HG02623 (cell line): ENCODE data around the gene SPIN1.

ENCODE experiments used
- ATAC-seq: cut with Tn5 transposase; IDR thresholded peaks from one replicate; pipeline ENCODE4 v1.9.1; 2021; ENCODE audit warnings: moderate library complexity; ENCODE audit not compliant: unreplicated experiment

The SPIN1 gene

DNA sequence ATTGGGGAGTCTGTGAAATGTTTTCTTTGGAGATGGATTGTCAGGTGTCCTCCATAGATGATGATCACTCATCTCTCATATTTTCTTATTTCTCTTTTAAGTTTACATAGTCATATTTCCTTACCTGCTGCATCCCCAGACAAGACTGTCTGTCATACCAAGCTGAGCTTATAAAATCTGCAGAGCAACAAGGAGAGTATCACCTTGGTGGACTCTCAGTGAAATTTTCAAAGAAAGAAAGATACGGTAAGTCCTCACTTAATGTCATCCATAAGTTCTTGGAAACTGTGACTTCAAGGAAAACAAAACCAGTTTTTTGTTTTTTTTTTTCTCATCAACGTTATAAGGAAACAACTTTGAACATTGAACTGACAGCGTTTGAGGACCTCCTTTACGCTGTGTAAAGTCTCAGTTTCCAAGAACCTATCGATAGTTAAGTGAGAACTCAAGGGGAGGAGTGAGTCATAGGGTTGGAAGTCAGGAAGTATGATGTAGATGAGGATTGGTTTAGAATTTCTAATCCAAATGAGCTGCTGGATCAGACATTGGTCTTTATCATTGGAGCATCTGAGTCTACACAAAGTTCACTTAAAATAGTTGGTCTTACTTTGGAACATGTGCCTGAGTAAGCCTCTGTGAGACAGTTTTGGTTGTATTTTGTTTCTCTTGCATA is 45.5 kb downstream of the SPIN1 start:
- ATAC-seq, result no peak

DNA sequence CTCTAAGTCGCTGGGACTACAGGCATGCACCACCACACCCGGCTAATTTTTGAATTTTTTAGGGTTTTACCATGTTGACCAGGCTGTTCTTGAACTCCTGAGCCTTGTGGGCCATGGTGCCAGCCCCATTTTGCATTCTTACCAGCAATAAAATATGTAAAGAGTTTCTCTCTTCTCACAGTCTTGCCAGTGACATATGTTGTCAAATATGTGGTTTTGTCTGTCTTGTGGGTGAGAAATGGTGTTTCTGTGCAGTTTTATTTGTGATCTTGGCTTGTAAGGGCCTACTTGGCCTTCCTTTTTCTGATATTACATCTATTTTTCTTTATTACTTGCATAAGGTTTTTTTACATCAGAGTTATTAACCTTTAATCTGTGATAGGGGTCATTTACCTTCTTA is 47.1 kb downstream of the SPIN1 start:
- no peak for ATAC-seq

DNA sequence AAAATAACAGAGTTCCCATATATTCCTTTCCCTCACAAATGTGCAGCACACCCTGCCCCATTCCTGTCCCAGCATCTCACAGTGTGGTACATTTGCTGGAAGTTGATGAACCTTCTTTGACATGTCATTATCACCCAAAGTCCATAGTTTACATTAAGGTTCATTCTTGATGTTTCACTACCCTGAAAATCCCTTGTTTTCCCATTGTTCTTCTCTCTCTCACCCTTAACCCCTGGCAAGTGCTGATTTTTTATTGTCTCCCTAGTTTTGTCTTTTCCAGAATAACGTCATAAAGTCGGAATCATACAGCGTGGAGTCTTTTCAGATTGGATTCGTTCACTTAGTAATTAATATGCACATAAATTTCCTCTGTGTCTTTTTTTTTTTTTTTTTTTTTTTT is 48.1 kb downstream of the SPIN1 start:
- ATAC-seq, result no peak

DNA sequence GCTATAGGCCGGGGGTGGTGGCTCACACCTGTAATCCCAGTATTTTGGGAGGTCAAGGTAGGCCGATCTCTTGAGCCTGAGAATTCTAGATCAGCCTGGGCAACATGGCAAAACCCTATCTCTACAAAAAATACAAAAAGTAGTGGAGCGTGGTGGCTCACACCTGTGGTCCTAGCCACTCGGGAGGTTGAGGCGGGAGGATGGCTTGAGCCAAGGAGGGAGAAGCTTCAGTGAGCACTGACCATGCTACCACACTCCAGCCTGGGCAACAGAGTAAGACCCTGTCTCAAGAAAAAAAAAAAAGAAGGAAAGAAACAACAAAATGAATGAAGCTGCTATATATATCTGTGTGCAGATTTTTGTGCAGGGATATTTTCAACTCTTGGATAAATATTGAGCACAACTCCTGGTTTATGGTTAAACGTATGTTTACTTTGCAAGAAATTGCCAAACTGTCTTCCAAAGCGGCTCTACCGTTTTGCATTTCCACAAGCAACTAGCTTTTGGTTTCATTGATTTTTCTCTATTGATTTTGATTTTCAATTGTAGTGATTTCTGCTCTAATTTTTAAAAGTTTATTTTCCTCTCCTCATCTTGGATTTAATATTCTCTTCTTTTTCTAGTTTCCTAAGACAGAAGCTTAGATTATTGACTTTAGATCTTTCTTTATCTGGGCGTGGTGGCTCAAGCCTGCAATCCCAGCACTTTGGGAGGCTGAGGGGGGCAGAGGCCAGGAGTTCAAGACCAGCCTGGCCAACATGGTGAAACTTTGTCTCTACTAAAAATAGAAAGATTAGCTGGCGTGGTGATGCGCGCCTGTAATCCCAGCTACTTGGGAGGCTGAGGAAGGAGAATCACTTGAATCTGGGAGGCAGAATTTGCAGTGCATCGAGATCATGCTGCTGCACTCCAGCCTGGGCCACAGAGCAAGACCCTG is 49.2 kb downstream of the SPIN1 start:
- ATAC-seq, result no peak

DNA sequence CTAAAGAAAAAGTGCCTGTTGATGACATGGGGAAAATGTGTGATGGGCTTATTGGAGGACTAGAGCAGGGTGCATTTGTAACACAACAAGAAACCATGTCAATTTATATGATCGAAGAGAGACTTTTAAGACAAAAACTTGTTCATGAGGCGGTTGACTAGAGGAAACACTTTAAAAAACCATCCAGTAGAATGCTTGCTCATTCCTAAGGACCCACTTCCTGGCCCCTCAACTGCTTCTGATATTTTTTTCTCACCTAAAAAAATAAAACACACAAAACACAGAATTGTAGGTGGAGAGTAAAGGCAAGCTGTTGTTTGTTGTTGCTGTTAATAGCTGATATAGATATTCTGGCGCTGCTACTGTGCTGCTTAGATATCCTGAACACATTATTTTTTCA is 50.6 kb downstream of the SPIN1 start:
- ATAC-seq, result no peak

DNA sequence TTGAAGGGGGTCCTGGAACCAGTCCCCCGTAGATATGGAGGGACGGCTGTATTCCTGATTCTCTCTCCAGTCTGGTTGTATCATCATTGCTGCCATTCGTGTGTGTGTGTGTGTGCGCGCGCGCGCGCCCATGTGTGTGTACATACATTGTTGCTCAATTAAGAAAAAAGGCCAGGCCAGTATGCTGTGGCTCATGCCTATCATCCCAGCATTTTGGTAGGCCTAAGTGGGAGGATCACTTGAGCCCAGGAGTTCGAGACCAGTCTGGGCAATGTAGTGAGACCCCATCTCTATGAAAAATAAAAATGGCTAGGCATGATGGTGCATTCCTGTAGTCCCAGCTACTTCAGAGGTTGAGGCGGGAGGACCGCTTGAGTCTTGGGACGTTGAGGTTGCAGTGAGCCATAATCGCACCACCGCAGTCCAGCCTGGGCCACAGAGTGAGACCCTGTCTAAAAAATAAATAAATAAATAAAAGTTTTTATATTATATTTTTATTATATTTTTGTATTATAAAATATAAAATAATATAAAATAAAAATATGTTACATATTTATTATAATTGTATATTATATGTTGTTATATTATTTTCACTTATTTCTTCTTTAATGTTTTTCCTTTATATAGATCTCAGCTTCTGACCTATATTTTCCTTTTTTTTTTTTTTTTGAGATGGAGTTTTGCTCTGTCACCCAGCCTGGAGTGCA is 53.2 kb downstream of the SPIN1 start:
- no peak for ATAC-seq

DNA sequence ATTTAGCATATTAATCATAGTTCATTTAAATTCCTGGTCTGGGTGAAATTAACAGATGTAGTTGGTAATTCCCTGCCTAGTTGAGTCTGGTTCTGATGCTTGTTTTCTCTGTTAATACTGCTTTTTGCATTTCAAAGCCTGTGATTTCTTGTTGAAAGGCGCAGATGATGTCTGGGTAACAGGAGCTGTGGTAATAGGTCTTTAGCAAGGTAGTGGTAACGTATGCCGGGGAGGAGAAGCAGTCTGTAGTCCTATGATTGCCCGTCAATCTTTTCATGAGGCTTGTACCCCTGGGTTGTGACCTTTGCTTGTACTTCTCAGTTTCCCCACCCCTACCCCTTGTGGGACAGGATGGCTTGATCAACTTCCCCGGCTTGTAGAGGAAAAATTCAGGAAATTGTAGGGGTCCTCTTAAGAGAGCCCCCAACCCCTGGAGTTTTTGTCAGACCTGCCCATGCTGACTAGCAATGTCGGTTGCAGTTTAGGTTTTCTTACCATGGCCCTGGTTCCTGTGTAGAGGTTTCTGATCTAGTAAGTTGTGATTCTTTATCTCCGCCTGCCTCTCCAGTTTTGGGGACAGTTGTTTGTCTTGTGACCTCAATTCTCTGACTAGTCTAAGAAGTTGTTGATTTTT is 55.4 kb downstream of the SPIN1 start:
- no peak for ATAC-seq

DNA sequence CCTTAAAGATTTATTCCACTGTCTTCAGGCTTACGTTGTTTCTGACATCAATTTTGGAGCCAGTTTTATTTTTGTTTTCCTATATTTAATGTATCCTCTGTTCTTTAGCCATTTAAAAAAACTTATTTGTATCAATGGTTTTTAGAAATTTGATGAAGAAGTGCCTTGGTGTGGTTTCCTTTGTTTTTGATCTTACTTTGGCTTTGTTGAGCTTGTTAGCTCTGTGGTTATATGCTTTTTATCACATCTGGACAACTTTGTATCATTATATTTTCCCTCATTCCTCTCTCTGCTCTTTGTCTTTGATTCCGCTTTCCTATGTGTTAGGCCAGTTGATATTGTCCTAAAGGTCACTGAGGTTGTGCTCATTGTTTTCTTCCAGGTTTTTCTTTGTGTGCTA is 58.5 kb downstream of the SPIN1 start:
- no peak for ATAC-seq

DNA sequence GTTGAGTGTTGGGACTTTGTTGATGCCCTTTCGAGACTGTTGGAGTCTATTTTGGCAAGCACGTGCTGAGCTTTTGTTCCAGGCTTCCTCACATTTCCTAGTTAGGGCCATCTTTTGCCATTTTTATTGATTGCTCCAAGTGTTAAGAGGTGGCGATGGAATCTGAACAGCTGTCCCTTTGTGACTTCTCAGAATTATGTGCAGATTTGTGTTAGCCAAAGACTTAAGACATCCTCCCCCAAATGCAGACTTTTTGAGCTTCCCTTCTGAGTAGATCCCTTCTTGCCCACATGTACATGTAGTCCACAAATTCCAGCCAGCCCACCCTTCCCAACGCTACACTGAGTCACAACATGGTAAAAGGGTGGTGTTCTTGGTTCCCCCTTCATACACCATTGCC is 59.2 kb downstream of the SPIN1 start:
- ATAC-seq, result no peak

DNA sequence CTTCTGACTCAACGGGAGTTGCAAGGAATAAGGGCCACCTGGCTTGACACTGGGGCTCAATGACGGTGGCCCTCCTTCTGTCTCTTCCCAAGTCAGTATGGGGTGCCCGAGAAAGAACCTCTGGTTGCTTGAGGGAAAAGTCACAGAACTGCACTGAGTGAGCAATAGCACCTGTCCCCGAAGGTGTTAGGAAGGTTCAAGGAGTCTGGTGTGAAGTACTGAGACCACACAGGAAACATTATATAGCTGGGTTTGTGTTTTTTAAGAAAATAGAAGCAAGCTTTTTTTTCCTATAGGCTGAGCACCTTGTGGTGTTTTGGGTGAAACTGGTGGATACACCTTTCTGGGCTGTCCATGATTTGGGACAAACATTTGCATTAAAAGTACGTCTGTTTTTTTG is 62.9 kb downstream of the SPIN1 start:
- no peak for ATAC-seq

DNA sequence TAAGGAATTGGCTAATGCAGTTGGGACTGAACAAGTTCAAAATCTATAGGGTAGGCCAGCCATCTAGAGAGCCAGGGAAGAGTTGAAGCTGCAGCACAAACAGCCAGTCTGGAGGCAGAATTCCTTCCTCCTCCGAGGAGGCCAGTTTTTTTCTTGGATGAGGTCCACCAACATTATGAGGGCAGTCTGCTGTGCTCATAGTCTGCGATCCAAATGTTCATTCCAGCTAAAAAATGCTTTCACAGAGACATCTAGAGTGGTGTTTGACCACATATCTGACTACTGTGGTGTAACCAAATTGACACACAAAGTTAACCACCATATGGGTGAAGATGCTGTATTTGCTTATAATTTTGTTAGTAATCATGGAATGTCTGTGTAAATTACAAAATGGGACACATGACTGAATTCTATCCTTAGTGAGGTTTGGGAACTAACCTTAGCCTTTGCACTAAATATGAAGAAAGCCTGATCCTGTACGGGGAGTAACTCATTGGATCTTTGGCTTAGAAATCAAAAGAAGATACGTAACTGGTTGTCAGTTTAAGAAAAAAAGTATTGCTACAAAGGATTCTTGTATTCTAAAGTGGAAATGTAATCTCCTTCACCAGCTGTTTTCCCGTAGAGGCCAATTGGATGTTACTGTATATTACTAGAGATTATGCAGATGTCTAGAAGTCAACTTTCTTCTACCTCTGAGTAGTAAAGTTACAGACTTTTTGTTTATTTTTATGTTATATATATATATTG is 70.6 kb downstream of the SPIN1 start:
- ATAC-seq, result no peak

DNA sequence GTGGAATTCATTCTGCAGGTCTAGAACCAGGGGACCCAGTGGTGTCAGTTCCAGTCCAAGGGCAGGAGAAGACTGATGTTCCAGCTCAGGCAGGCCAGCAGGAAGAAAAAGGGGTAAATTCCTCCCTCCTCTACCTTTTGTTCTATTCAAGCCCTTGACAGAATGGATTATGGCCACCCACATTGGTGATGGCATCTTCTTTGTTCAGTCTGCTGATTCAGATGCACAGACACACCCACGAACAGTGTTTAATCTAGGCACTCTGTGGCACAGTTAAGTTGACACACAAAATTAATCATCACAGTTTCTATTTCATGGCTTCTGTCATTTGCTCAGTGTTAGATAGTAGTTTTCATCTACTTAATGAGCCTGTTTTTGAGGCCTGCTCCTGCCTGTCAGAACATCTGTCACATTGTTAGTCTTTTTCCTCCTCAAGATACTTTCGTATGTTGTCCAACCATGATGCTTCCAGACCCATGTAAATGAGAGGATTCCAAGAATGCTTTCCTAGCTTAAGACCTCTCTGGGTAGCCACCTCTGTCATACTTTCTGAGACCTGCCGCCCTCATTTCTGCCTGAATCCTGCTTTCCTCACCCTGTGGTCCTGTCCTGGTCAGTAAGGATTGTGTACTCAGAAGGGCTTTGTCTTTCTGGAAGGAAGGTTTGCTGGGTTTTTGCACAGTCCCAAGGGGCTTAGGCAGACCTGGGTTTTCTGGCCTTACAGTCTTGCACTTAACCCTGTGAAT is 72.5 kb downstream of the SPIN1 start:
- ATAC-seq, result no peak

DNA sequence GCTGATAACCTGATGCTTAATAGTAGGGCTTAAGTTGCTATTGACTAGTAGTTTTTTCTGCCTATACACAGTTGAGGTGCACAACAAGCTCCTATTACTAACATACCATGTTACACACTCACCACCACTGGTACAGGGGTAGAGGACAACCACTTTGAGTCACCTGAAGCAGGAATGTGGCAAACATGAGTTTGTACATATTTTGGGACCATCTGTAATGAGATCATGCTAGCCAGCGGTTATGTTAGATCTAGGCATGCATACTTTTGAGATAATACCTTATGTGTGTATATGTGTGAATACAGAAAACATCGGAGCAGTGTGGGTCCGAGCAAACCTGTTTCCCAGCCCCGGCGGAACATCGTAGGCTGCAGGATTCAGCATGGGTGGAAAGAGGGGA is 73.9 kb downstream of the SPIN1 start:
- ATAC-seq, result no peak

DNA sequence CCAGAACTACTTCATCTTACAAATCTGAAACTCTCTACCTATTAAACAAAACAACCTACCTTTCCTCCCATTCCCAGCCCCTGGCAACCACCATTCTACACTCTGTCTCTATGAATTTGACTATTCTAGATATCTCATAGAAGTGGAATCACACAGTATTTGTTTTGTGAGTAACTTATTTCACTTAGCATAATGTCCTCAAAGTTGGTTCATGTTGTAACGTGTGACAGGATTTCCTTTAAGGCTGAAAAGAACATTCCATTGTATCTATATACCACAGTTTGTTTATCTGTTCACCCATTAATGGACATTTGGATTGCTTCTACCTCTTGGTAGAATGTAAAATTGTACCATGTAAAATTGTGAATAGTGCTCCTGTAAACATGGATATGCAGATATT is 76.6 kb downstream of the SPIN1 start:
- no peak for ATAC-seq

DNA sequence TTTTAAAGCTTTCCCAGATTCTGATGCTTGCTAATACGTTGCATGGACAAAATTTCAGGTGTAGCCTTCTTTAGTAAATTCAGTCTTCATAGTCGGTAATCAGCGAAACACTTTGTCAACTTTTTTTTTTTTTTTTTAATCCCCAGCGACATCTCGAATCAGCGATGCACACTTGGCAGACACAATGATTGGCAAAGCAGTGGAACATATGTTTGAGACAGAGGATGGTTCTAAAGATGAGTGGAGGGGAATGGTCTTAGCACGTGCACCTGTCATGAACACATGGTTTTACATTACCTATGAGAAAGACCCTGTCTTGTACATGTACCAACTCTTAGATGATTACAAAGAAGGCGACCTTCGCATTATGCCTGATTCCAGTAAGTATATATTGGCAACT is 80.0 kb downstream of the SPIN1 start:
- no peak for ATAC-seq

DNA sequence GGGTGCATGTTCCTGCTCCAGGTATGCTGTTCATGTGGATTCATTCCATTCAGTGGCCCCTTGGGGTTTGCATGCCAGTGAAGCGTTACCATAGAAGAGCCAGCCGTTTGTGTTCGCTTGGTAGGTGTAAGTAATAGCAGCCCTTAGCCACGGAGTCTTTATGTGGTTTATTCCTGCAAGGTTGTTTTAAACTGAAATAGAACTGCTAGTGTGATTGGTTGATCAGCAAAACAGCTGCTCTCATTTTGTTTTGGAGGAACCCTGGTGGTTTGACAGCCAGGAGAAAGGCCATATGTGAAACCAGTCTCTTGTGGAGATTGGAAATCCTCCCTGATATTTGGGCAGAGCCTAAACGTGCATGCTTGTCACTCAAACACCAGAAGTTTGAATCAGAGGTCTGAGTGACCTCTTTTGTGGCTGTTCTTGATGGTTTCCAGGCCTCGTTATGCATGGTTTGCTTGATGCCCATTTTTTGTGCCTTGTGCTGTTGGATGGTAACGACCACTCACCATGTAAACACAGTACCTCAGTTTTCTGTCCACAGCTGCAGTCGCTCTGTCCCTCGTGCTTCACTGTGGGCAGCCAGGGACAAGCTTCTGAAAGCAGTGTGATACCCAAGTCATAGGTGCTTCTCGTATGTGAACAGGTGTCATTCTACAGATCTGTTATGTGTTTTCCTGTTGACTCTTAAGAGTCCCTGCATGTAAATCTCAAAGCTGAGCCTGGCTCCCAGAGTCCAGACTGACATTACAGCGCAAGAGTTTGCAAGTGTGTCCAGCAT is 88.4 kb downstream of the SPIN1 start:
- no peak for ATAC-seq

DNA sequence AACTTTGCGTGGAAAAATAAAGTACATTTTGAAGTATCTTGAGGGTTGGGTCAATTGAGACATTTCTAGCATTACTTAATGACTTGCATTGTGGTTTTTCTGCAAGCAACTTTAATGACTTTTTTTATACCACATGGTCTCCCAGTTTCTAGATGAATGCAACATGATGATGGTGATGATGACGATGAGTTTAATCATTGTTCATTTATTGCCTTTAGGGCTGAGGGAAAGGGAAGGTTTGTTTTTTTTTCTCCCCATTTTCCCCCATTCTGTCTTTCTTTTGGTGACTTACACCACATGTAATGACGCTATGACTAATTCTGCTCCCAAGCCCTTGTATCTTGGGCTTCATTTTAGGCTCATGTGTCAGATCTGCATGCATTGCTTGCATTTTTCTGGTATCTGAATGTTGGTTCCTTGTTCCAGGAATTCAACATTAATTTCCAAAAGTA is 89.1 kb downstream of the SPIN1 start:
- no peak for ATAC-seq

DNA sequence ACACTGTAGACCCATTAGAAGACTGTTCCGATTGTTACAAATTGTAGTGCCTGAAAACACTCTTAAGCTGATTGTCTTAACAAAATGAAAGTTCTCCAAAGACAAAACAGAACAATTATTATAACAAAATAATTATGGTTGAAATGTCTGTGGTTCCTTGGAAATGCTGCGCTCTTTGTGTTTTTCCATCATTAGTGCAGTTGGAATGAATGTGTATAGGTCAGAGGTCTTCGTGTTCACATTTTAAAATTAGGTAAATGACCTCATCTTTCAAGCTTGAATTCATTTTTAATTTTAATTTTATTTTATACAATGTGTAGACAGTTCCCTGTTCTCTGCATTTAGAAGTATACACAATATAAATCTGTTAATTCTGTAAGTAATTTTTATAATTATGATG is 90.0 kb downstream of the SPIN1 start:
- ATAC-seq, result no peak

DNA sequence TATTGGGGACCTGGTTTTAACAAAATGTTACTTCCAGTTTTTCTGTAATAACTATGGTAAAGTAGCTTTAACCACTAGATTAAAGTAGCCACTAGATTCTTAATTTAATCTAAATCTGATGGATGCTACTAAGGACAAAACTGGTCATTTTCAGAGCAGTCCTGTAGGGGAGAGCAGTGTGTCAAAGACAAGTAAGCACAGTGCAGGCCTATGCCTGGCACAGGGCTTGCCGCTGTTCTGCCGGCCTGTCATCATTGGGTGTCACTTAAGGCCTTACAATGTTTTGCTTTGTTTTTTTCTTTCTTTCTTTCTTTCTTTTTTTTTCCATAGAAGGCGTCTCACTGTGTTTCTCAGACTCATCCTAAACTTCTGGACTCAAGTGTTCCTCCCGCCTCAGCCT is 93.7 kb downstream of the SPIN1 start:
- no peak for ATAC-seq
